ENCODE data around the gene FUT6. TPM values are rescaled to one million over a fixed set of nuclear protein-coding genes. Genes with fewer than 3 reads are reported as not detected.
"Not testable (repeated sequence)": the region's sequence is repeated elsewhere in the genome, so short reads cannot be mapped to it uniquely, and the experiment has no call there.

FUT6 gene
- total and polyA plus RNA-seq, 7 experiments from 2014 or later, result not detected

- H3K36me3 Mint-ChIP-seq; H3K4me1 ChIP-seq (ENCODE audit: control insufficient read depth in 2 of 2, insufficient read depth in 2 of 2, low read length in 2 of 2); H3K4me3 Mint-ChIP-seq; CTCF ChIA-PET; H3K4me3 ChIP-seq (ENCODE audit: low read length); H3K9me3 ChIP-seq (ENCODE audit: control insufficient read depth in 2 of 3, low read length in 3 of 3); DNase-seq; H3K27me3 ChIP-seq (ENCODE audit: control insufficient read depth in 2 of 2, insufficient read depth in 2 of 2, low read length in 2 of 2); H3K27me3 Mint-ChIP-seq; intact Hi-C loops (cut with micrococcal nuclease); H3K36me3 ChIP-seq (ENCODE audit: control insufficient read depth in 2 of 3, insufficient read depth in 3 of 3, low read length in 3 of 3); H3K9me3 Mint-ChIP-seq; POLR2A ChIA-PET; ATAC-seq; H3K27ac ChIP-seq (ENCODE audit: low read depth, low read length); H3K4me1 Mint-ChIP-seq; H3K27ac Mint-ChIP-seq: not testable (repeated sequence)
These were observed 8.3 kb upstream of the FUT6 start for GRCh38 chr19:5847846-5848245.

GRCh38 chr19:5844456-5845433 lies 5.2 kb upstream of the FUT6 start:
- no peak overlapping the region for H3K4me3 Mint-ChIP-seq
- Histone ChIP-seq H3K9me3 (ENCODE audit: control insufficient read depth in 2 of 3, low read length in 3 of 3) (no peaks in the 10 kb centered on the region), H3K27me3 (ENCODE audit: control insufficient read depth in 2 of 2, insufficient read depth in 2 of 2, low read length in 2 of 2) (no peaks in the 10 kb centered on the region), H3K36me3 (ENCODE audit: control insufficient read depth in 2 of 3, insufficient read depth in 3 of 3, low read length in 3 of 3) (no peaks in the 10 kb centered on the region), H3K4me3 (ENCODE audit: low read length) (no peak overlapping the region), H3K27ac (ENCODE audit: low read depth, low read length) (no peak overlapping the region), H3K4me1 (ENCODE audit: control insufficient read depth in 2 of 2, insufficient read depth in 2 of 2, low read length in 2 of 2) (no peaks in the 10 kb centered on the region)
- ATAC-seq, result no peak
- no peaks in the 10 kb centered on the region for H3K36me3 Mint-ChIP-seq
- no peaks in the 10 kb centered on the region for H3K9me3 Mint-ChIP-seq
- DNase-seq, result no peak
- no peak overlapping the region for H3K27ac Mint-ChIP-seq
- no peaks in the 10 kb centered on the region for H3K27me3 Mint-ChIP-seq
- ChIA-PET CTCF (no interaction called here), POLR2A (no interaction called here)
- intact Hi-C loops (cut with micrococcal nuclease), result no loop called here
- peaks cover 0 to under 1% (median 0%) of the 10 kb centered on the region in 7 donors for H3K4me1 Mint-ChIP-seq

- no peaks in the 10 kb centered on the region for H3K36me3 ChIP-seq (ENCODE audit: control insufficient read depth in 2 of 3, insufficient read depth in 3 of 3, low read length in 3 of 3)
- Mint-ChIP-seq H3K4me3 (no peak overlapping the region), H3K4me1 (peaks cover 0 to 7% (median 0%) of the 10 kb centered on the region in 7 donors), H3K27me3 (peaks cover 0 to 2% (median 0%) of the 10 kb centered on the region in 5 donors), H3K27ac (no peak overlapping the region), H3K36me3 (no peaks in the 10 kb centered on the region), H3K9me3 (no peaks in the 10 kb centered on the region)
- H3K27ac ChIP-seq (ENCODE audit: low read depth, low read length), result no peak overlapping the region
- H3K4me1 ChIP-seq (ENCODE audit: control insufficient read depth in 2 of 2, insufficient read depth in 2 of 2, low read length in 2 of 2), result no peaks in the 10 kb centered on the region
- POLR2A ChIA-PET, result no interaction called here
- CTCF ChIA-PET, result no interaction called here
- no peak overlapping the region for H3K4me3 ChIP-seq (ENCODE audit: low read length)
- no peaks in the 10 kb centered on the region for H3K9me3 ChIP-seq (ENCODE audit: control insufficient read depth in 2 of 3, low read length in 3 of 3)
- no peak for DNase-seq
- intact Hi-C loops (cut with micrococcal nuclease), result no loop called here
- ATAC-seq, result no peak
- no peaks in the 10 kb centered on the region for H3K27me3 ChIP-seq (ENCODE audit: control insufficient read depth in 2 of 2, insufficient read depth in 2 of 2, low read length in 2 of 2)
These were observed 3.9 kb upstream of the FUT6 start for GRCh38 chr19:5843295-5843927.

GRCh38 chr19:5841735-5842111 lies 2.2 kb upstream of the FUT6 start:
- H3K36me3 Mint-ChIP-seq; H3K27ac Mint-ChIP-seq; H3K9me3 Mint-ChIP-seq; H3K27ac ChIP-seq (ENCODE audit: low read depth, low read length); H3K27me3 Mint-ChIP-seq; H3K4me3 Mint-ChIP-seq; H3K4me3 ChIP-seq (ENCODE audit: low read length); POLR2A ChIA-PET; H3K36me3 ChIP-seq (ENCODE audit: control insufficient read depth in 2 of 3, insufficient read depth in 3 of 3, low read length in 3 of 3); H3K4me1 ChIP-seq (ENCODE audit: control insufficient read depth in 2 of 2, insufficient read depth in 2 of 2, low read length in 2 of 2); ATAC-seq; DNase-seq; CTCF ChIA-PET; H3K9me3 ChIP-seq (ENCODE audit: control insufficient read depth in 2 of 3, low read length in 3 of 3); intact Hi-C loops (cut with micrococcal nuclease); H3K27me3 ChIP-seq (ENCODE audit: control insufficient read depth in 2 of 2, insufficient read depth in 2 of 2, low read length in 2 of 2): not testable (repeated sequence)
- H3K4me1 Mint-ChIP-seq, result peaks cover 0 to 12% (median 0%) of the 10 kb centered on the region in 7 donors

- Histone ChIP-seq H3K36me3 (ENCODE audit: control insufficient read depth in 2 of 3, insufficient read depth in 3 of 3, low read length in 3 of 3) (no peaks in the 10 kb centered on the region), H3K4me3 (ENCODE audit: low read length) (no peak overlapping the region), H3K4me1 (ENCODE audit: control insufficient read depth in 2 of 2, insufficient read depth in 2 of 2, low read length in 2 of 2) (no peaks in the 10 kb centered on the region), H3K27me3 (ENCODE audit: control insufficient read depth in 2 of 2, insufficient read depth in 2 of 2, low read length in 2 of 2) (no peaks in the 10 kb centered on the region), H3K27ac (ENCODE audit: low read depth, low read length) (no peak overlapping the region), H3K9me3 (ENCODE audit: control insufficient read depth in 2 of 3, low read length in 3 of 3) (no peaks in the 10 kb centered on the region)
- Mint-ChIP-seq H3K4me1 (peaks cover 0 to 12% (median 0%) of the 10 kb centered on the region in 7 donors), H3K36me3 (no peaks in the 10 kb centered on the region), H3K9me3 (no peaks in the 10 kb centered on the region), H3K27me3 (peaks cover 0 to 9% (median 7%) of the 10 kb centered on the region in 5 donors), H3K27ac (no peak overlapping the region), H3K4me3 (peak overlapping the region in 2 of 10 donors; percentile 23 to 30)
- POLR2A ChIA-PET, result interaction anchor here (0.7 kb wide), 1 partner anchor 24 kb away, joined by 4 read pairs; no protein-coding TSS in a partner anchor
- intact Hi-C loops (cut with micrococcal nuclease), result no loop called here
- ATAC-seq, result no peak
- DNase-seq, result no peak
- CTCF ChIA-PET, result interaction anchor here (1.4 kb wide), 1 partner anchor 10 kb away, joined by 4 read pairs; no protein-coding TSS in a partner anchor
These were observed 993 bp downstream of the FUT6 start for GRCh38 chr19:5838353-5839064.

- H3K4me3 Mint-ChIP-seq, result peak overlapping the region in 1 of 10 donors; percentile 27
These were observed 1.6 kb downstream of the FUT6 start for GRCh38 chr19:5837761-5838352.

More at GRCh38 chr19:5837761-5838352, 1.6 kb downstream of the FUT6 start:
- intact Hi-C loops (cut with micrococcal nuclease), result no loop called here
- POLR2A ChIA-PET, result interaction anchor here (0.7 kb wide), 1 partner anchor 25 kb away, joined by 4 read pairs; no protein-coding TSS in a partner anchor
- no peak overlapping the region for H3K4me3 ChIP-seq (ENCODE audit: low read length)
- no peaks in the 10 kb centered on the region for H3K36me3 ChIP-seq (ENCODE audit: control insufficient read depth in 2 of 3, insufficient read depth in 3 of 3, low read length in 3 of 3)
- CTCF ChIA-PET, result no interaction called here
- no peak for ATAC-seq
- no peak for DNase-seq
- H3K27me3 ChIP-seq (ENCODE audit: control insufficient read depth in 2 of 2, insufficient read depth in 2 of 2, low read length in 2 of 2), result no peaks in the 10 kb centered on the region
- Mint-ChIP-seq H3K36me3 (no peaks in the 10 kb centered on the region), H3K27me3 (peaks cover 0 to 9% (median 7%) of the 10 kb centered on the region in 5 donors), H3K9me3 (no peaks in the 10 kb centered on the region), H3K27ac (no peak overlapping the region), H3K4me1 (peaks cover 0 to 12% (median 0%) of the 10 kb centered on the region in 7 donors)
- H3K4me1 ChIP-seq (ENCODE audit: control insufficient read depth in 2 of 2, insufficient read depth in 2 of 2, low read length in 2 of 2), result no peaks in the 10 kb centered on the region
- H3K9me3 ChIP-seq (ENCODE audit: control insufficient read depth in 2 of 3, low read length in 3 of 3), result no peaks in the 10 kb centered on the region
- no peak overlapping the region for H3K27ac ChIP-seq (ENCODE audit: low read depth, low read length)

Measured in naive thymus-derived CD4-positive, alpha-beta T cell (primary cell).